ENCODE data around the gene PCNX1.

Gene PCNX1

DNA sequence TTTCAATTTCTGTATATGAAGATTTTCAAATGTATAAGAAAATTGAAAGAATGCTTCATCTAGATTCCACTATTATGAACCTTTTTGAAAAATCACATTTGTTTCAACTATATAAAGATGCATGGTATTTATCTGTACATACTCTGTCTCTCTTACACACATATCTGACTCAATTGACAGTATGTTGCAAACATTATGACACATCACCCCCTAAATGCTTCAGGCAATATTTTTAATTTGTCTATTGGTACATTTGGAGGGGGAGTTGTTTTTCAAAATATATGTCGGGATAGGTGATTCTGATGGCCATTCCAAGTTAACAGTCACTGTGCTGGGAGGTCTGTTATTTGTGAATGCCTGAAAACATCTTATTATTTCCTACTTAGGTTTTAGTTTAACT is 14.4 kb downstream of the PCNX1 start:
- TF ChIP-seq, protein P1, sequence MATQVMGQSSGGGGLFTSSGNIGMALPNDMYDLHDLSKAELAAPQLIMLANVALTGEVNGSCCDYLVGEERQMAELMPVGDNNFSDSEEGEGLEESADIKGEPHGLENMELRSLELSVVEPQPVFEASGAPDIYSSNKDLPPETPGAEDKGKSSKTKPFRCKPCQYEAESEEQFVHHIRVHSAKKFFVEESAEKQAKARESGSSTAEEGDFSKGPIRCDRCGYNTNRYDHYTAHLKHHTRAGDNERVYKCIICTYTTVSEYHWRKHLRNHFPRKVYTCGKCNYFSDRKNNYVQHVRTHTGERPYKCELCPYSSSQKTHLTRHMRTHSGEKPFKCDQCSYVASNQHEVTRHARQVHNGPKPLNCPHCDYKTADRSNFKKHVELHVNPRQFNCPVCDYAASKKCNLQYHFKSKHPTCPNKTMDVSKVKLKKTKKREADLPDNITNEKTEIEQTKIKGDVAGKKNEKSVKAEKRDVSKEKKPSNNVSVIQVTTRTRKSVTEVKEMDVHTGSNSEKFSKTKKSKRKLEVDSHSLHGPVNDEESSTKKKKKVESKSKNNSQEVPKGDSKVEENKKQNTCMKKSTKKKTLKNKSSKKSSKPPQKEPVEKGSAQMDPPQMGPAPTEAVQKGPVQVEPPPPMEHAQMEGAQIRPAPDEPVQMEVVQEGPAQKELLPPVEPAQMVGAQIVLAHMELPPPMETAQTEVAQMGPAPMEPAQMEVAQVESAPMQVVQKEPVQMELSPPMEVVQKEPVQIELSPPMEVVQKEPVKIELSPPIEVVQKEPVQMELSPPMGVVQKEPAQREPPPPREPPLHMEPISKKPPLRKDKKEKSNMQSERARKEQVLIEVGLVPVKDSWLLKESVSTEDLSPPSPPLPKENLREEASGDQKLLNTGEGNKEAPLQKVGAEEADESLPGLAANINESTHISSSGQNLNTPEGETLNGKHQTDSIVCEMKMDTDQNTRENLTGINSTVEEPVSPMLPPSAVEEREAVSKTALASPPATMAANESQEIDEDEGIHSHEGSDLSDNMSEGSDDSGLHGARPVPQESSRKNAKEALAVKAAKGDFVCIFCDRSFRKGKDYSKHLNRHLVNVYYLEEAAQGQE (IDR thresholded peaks at IDR 0.05; ENCODE audit: insufficient read depth in 1 of 2, low read depth in 2 of 2, low read length in 2 of 2), result no peak
- TF ChIP-seq TAF1 (IDR thresholded peaks at IDR 0.05; ENCODE audit: borderline replicate concordance, insufficient read depth, low read length) (no peak), POLR2AphosphoS5 (IDR thresholded peaks at IDR 0.05; ENCODE audit: low read depth, low read length) (no peak), FOXP2 (optimal IDR thresholded peaks at IDR 0.05; ENCODE audit: borderline replicate concordance, extremely low read depth, extremely low read length, insufficient read depth) (no peak), SIN3A (IDR thresholded peaks at IDR 0.05; ENCODE audit: borderline replicate concordance, insufficient read depth, low read length) (no peak)

GRCh38 chr14:70924521-70924920 is 17.3 kb downstream of the PCNX1 start:
- TF ChIP-seq TAF1 (IDR thresholded peaks at IDR 0.05; ENCODE audit: borderline replicate concordance, insufficient read depth, low read length), result no peak
- TF ChIP-seq, protein P1 (IDR thresholded peaks at IDR 0.05; ENCODE audit: insufficient read depth in 1 of 2, low read depth in 2 of 2, low read length in 2 of 2), result no peak
- no peak for TF ChIP-seq SIN3A (IDR thresholded peaks at IDR 0.05; ENCODE audit: borderline replicate concordance, insufficient read depth, low read length)
- TF ChIP-seq FOXP2 (optimal IDR thresholded peaks at IDR 0.05; ENCODE audit: borderline replicate concordance, extremely low read depth, extremely low read length, insufficient read depth), result no peak
- no peak for TF ChIP-seq POLR2AphosphoS5 (IDR thresholded peaks at IDR 0.05; ENCODE audit: low read depth, low read length)

GRCh38 chr14:70926235-70926830 is 19.1 kb downstream of the PCNX1 start:
- TF ChIP-seq SIN3A (IDR thresholded peaks at IDR 0.05; ENCODE audit: borderline replicate concordance, insufficient read depth, low read length) (no peak), TAF1 (IDR thresholded peaks at IDR 0.05; ENCODE audit: borderline replicate concordance, insufficient read depth, low read length) (no peak), POLR2AphosphoS5 (IDR thresholded peaks at IDR 0.05; ENCODE audit: low read depth, low read length) (no peak), FOXP2 (optimal IDR thresholded peaks at IDR 0.05; ENCODE audit: borderline replicate concordance, extremely low read depth, extremely low read length, insufficient read depth) (no peak)
- TF ChIP-seq, protein P1 (IDR thresholded peaks at IDR 0.05; ENCODE audit: insufficient read depth in 1 of 2, low read depth in 2 of 2, low read length in 2 of 2), result no peak

- no peak for TF ChIP-seq SIN3A (IDR thresholded peaks at IDR 0.05; ENCODE audit: borderline replicate concordance, insufficient read depth, low read length)
- no peak for TF ChIP-seq FOXP2 (optimal IDR thresholded peaks at IDR 0.05; ENCODE audit: borderline replicate concordance, extremely low read depth, extremely low read length, insufficient read depth)
- no peak for TF ChIP-seq POLR2AphosphoS5 (IDR thresholded peaks at IDR 0.05; ENCODE audit: low read depth, low read length)
- TF ChIP-seq, protein P1 (IDR thresholded peaks at IDR 0.05; ENCODE audit: insufficient read depth in 1 of 2, low read depth in 2 of 2, low read length in 2 of 2), result no peak
- TF ChIP-seq TAF1 (IDR thresholded peaks at IDR 0.05; ENCODE audit: borderline replicate concordance, insufficient read depth, low read length), result no peak
Measured at GRCh38 chr14:70931008-70931407, 23.7 kb downstream of the PCNX1 start.

All from PFSK-1 (cell line).